ENCODE data around the gene MCRIP1. TPM values are rescaled to one million over a fixed set of nuclear protein-coding genes. Genes with fewer than 3 reads are reported as not detected.

MCRIP1 gene
- total RNA-seq, 1 experiment from 2014 or later = 38.5 TPM

DNA sequence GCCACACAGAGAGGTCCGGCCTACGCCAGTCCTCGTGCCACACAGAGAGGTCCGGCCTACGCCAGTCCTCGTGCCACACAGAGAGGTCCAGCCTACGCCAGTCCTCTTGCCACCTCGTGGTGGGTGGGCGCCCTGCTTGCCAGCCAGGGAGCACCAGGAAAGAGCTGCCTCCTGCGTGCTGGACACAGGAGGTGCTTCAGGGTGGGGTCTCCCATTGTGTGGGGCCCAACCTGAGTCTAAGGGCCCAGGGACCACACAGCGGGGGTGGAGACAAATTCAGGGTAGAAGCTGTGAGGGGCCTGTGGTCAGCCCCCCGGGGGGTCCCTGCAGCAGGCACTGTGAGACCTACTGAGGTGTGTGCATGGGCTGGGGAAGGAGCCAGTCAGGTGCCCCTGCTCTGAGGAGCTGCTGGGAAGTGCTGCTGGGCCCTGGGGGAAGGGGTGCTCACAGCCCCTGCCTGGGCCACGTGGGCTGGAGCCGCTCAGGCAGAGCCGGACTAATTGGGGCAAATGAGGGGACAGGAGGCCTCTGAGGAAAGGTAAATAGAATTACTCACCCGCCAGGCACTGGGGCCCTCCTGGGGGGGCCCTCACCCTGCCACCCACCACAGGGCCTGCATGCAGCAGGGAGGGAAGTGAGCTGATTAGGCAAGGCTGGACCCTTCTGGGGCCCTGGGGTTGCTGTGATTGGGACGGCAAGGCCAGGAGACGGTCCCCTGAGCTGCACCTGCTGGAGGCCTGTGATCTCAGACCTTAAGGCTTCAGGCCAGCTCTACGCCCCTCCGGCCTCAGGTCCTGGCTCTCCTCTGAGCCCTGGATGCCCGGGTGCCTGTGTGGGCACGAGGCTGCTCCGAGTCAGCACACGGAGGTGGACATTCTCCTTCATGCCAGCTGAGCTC is 18.1 kb downstream of the MCRIP1 start:
- H3K27me3 Mint-ChIP-seq (ENCODE audit: unreplicated experiment) = peaks cover 27% of the 10 kb centered on the region
- H3K4me1 Mint-ChIP-seq (ENCODE audit: low read depth, unreplicated experiment) = peaks cover 22% of the 10 kb centered on the region
- no peaks in the 10 kb centered on the region for H3K36me3 Mint-ChIP-seq (ENCODE audit: insufficient read depth, unreplicated experiment)
- TF ChIP-seq, protein P1, sequence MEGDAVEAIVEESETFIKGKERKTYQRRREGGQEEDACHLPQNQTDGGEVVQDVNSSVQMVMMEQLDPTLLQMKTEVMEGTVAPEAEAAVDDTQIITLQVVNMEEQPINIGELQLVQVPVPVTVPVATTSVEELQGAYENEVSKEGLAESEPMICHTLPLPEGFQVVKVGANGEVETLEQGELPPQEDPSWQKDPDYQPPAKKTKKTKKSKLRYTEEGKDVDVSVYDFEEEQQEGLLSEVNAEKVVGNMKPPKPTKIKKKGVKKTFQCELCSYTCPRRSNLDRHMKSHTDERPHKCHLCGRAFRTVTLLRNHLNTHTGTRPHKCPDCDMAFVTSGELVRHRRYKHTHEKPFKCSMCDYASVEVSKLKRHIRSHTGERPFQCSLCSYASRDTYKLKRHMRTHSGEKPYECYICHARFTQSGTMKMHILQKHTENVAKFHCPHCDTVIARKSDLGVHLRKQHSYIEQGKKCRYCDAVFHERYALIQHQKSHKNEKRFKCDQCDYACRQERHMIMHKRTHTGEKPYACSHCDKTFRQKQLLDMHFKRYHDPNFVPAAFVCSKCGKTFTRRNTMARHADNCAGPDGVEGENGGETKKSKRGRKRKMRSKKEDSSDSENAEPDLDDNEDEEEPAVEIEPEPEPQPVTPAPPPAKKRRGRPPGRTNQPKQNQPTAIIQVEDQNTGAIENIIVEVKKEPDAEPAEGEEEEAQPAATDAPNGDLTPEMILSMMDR (IDR thresholded peaks at IDR 0.05; ENCODE audit: unreplicated experiment) = no peak
- DNase-seq = peak; percentile 72
- CTCF ChIA-PET = interaction anchor here (0.6 to 1.2 kb wide), 7 partner anchors 8 to 161 kb away, joined by 3 to 6 read pairs (median 4); partner anchors contain the start of genes MCRIP1 and SLC25A10
- intact Hi-C loops (cut with micrococcal nuclease; ENCODE audit: unreplicated experiment) = no loop called here
- no peak overlapping the region for H3K4me3 Mint-ChIP-seq (ENCODE audit: low read depth, unreplicated experiment)
- no peaks in the 10 kb centered on the region for H3K9me3 Mint-ChIP-seq (ENCODE audit: low read depth, unreplicated experiment)
- BruUV-seq (replicated peaks) = no TSS peak
- no peak overlapping the region for H3K27ac Mint-ChIP-seq (ENCODE audit: unreplicated experiment)

DNA sequence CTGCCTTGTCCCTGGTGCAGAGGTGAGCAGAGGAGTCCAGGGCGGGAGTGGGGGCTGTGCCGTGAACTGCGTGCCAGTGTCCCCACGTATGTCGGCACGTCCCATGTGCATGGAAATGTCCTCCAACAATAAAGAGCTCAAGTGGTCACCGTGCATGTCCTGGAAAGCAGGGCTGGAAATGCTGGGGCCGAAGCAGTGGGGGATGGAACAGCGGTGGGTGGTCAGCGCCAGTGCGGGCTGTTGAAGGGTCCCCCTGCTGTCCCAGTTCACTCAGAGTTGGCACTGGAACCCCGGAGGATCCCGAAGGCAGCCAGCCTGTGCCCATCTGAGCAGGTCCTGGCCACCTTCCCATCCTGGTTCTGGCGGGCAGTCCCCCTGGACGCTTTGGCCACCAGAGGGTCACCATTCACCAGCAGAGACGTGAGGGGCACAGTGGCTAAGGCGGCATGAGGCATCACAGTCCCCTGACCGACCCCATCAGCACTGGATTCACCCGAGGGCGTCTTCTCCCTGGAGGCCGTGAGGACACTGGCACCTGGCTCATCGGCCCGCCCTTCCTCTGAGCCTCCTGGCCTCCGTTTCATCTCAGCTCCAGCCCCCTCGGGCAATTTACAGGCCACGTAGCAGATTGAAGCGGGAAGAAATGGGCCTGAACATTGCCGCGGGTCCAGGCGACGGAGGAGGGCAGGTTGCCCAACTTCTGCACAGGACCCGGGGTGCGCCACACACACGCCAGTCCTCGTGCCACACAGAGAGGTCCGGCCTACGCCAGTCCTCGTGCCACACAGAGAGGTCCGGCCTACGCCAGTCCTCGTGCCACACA is 19.0 kb downstream of the MCRIP1 start:
- Mint-ChIP-seq H3K27ac (ENCODE audit: unreplicated experiment) (no peak overlapping the region), H3K4me1 (ENCODE audit: low read depth, unreplicated experiment) (peaks cover 22% of the 10 kb centered on the region), H3K27me3 (ENCODE audit: unreplicated experiment) (peaks cover 37% of the 10 kb centered on the region), H3K4me3 (ENCODE audit: low read depth, unreplicated experiment) (no peak overlapping the region), H3K36me3 (ENCODE audit: insufficient read depth, unreplicated experiment) (peaks cover 3% of the 10 kb centered on the region), H3K9me3 (ENCODE audit: low read depth, unreplicated experiment) (peaks cover 3% of the 10 kb centered on the region)
- CTCF ChIA-PET = interaction anchor here (1.2 kb wide), 1 partner anchor 11 kb away, joined by 4 read pairs; no protein-coding TSS in a partner anchor
- DNase-seq = no peak
- no TSS peak for BruUV-seq (replicated peaks)
- TF ChIP-seq, protein P1 (IDR thresholded peaks at IDR 0.05; ENCODE audit: unreplicated experiment) = no peak
- intact Hi-C loops (cut with micrococcal nuclease; ENCODE audit: unreplicated experiment) = no loop called here

DNA sequence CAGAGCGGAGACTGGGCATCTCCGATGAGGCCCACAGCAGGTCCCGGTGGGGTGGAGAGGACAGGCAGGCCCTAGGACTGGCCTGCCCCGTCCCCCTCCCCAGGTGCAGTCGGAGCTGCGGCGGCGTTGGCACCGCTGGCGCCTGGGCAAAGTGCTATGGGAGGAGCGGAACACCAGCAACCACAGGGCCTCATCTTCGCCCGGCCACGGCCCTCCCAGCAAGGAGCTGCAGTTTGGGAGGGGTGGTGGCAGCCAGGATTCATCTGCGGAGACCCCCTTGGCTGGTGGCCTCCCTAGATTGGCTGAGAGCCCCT is 19.8 kb downstream of the MCRIP1 start:
- peaks cover 44% of the 10 kb centered on the region for H3K27me3 Mint-ChIP-seq (ENCODE audit: unreplicated experiment)
- CTCF ChIA-PET = interaction anchor here (0.6 kb wide), 1 partner anchor 13 kb away, joined by 3 read pairs; no protein-coding TSS in a partner anchor
- TF ChIP-seq, protein P1 (IDR thresholded peaks at IDR 0.05; ENCODE audit: unreplicated experiment) = no peak
- peaks cover 3% of the 10 kb centered on the region for H3K9me3 Mint-ChIP-seq (ENCODE audit: low read depth, unreplicated experiment)
- no peak overlapping the region for H3K4me3 Mint-ChIP-seq (ENCODE audit: low read depth, unreplicated experiment)
- no peak for DNase-seq
- no TSS peak for BruUV-seq (replicated peaks)
- peaks cover 22% of the 10 kb centered on the region for H3K4me1 Mint-ChIP-seq (ENCODE audit: low read depth, unreplicated experiment)
- intact Hi-C loops (cut with micrococcal nuclease; ENCODE audit: unreplicated experiment) = no loop called here
- peaks cover 5% of the 10 kb centered on the region for H3K36me3 Mint-ChIP-seq (ENCODE audit: insufficient read depth, unreplicated experiment)
- no peak overlapping the region for H3K27ac Mint-ChIP-seq (ENCODE audit: unreplicated experiment)

DNA sequence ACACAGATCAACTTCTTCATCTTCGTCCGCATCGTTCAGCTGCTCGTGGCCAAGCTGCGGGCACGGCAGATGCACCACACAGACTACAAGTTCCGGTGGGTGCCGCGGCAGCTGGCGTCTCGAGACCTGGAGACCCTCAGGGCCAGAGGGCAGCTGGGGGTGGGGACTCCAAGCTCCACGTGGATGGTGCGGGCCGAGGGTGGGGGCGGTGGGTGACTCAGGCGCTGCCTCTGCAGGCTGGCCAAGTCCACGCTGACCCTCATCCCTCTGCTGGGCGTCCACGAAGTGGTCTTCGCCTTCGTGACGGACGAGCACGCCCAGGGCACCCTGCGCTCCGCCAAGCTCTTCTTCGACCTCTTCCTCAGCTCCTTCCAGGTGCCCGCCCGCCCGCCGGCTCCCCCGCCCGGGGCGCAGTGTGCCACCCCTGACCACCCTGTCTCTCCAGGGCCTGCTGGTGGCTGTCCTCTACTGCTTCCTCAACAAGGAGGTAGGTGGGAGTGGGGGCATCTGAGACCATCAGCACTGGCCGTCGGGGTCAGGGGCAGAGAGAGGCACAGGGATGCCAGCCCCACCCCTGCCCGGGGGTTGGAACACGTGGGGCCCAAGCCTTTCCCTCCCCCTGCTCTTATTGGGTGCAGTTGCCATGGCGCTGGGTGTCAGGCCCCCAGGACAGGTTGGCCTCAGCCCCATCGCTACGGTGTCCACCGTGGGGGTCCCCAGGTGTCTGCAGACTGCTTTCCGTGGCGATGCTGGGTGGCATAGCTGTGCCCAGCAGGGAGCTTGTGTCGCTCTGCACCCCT is 20.3 kb downstream of the MCRIP1 start:
- H3K4me1 Mint-ChIP-seq (ENCODE audit: low read depth, unreplicated experiment) = peaks cover 22% of the 10 kb centered on the region
- peaks cover 3% of the 10 kb centered on the region for H3K9me3 Mint-ChIP-seq (ENCODE audit: low read depth, unreplicated experiment)
- no peak overlapping the region for H3K27ac Mint-ChIP-seq (ENCODE audit: unreplicated experiment)
- DNase-seq = no peak
- CTCF ChIA-PET = interaction anchor here (0.6 kb wide), 1 partner anchor 14 kb away, joined by 3 read pairs; no protein-coding TSS in a partner anchor
- BruUV-seq (replicated peaks) = no TSS peak
- TF ChIP-seq, protein P1 (IDR thresholded peaks at IDR 0.05; ENCODE audit: unreplicated experiment) = no peak
- no peak overlapping the region for H3K4me3 Mint-ChIP-seq (ENCODE audit: low read depth, unreplicated experiment)
- H3K27me3 Mint-ChIP-seq (ENCODE audit: unreplicated experiment) = peaks cover 45% of the 10 kb centered on the region
- H3K36me3 Mint-ChIP-seq (ENCODE audit: insufficient read depth, unreplicated experiment) = peaks cover 5% of the 10 kb centered on the region
- intact Hi-C loops (cut with micrococcal nuclease; ENCODE audit: unreplicated experiment) = no loop called here
